ENCODE results near the gene ZNG1F.
"Not testable (repeated sequence)": the region's sequence is repeated elsewhere in the genome, so short reads cannot be mapped to it uniquely, and the experiment has no call there.

ZNG1F gene

DNA sequence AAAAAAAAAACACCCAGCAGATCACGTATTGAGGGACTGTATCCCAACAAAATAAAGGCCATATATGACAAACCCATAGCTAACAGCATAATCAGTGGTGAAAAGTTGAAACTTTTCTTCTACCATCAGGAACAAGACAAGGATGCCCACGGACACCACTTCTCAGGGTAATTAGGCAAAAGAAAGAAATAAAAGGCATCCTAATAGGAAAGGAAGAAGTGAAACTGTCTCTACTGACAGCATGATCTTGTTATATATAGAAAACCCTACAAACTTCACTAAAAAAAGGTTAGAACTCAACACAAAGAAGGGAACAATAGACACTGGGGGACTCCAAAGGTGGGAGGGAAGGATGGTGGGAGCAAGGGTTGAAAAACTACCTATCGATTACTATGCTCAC, 102.9 kb downstream of the ZNG1F start:
- not testable (repeated sequence) for DNase-seq (ENCODE audit: low read depth in 2 of 2)

DNA sequence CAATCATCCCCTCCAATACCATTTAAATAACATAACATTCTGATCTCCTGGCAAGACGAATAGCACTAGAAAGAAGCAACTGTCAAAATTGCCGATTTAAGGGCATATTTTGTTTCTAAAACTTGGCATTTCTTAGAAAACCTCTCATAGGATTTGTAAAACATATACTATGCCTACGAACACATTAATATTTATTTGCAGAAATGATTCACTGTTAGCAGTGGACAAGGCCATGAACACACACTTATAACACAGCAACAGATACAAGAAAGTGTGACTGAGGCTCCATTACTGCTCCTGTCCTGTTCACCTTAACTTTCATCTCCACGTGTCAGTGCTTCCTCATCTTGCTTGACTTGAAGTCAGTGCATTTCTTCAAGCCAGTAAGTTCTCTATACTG, 106.8 kb downstream of the ZNG1F start:
- not testable (repeated sequence) for DNase-seq (ENCODE audit: low read depth in 2 of 2)
